GM19099 (cell line): ENCODE measurements around the gene MAPT.

Experiments used
- POLR2A ChIP-seq: IDR thresholded peaks from 3 replicates; pipeline ENCODE4 v1.6.1; 2011; ENCODE audit warnings: low read depth; ENCODE audit not compliant: insufficient read length; ENCODE audit errors: extremely low read depth

The MAPT gene

DNA sequence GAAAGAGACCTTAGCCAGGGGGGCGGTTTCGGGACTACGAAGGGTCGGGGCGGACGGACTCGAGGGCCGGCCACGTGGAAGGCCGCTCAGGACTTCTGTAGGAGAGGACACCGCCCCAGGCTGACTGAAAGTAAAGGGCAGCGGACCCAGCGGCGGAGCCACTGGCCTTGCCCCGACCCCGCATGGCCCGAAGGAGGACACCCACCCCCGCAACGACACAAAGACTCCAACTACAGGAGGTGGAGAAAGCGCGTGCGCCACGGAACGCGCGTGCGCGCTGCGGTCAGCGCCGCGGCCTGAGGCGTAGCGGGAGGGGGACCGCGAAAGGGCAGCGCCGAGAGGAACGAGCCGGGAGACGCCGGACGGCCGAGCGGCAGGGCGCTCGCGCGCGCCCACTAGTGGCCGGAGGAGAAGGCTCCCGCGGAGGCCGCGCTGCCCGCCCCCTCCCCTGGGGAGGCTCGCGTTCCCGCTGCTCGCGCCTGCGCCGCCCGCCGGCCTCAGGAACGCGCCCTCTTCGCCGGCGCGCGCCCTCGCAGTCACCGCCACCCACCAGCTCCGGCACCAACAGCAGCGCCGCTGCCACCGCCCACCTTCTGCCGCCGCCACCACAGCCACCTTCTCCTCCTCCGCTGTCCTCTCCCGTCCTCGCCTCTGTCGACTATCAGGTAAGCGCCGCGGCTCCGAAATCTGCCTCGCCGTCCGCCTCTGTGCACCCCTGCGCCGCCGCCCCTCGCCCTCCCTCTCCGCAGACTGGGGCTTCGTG lies at the start of gene MAPT:
Gene MAPT (plus strand): TSS at position 533 of the 763 bp plus-strand sequence. CDS start 67,784 bp downstream, outside the sequence.
- TF ChIP-seq POLR2A = no peak

DNA sequence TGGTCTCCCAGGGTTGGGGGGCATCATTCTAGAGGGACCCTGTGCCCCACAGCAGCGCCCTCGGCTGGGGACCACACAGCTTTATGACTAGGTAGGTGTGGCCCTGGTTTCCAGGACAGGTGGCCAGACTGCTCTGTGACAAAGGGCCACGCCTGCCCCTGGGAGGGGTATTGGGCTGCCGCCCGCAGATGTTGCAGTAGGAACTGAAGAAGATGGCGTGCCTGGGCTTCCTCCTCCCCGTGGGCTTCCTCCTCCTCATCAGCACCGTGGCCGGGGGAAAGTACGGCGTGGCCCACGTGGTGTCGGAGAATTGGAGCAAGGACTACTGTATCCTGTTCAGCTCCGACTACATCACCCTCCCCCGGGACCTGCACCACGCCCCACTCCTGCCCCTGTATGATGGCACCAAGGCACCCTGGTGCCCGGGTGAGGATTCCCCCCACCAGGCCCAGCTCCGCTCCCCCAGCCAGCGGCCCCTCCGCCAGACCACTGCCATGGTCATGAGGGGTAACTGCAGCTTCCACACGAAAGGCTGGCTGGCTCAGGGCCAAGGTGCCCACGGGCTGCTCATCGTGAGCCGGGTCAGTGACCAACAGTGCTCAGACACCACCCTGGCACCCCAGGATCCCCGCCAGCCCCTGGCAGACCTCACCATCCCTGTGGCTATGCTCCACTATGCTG lies 49.5 kb upstream of the MAPT start, which contains the start of gene SPPL2C:
Gene SPPL2C (plus strand): TSS at position 187 of the 681 bp plus-strand sequence. CDS start 26 bp downstream, at position 213.
- TF ChIP-seq POLR2A = no peak

DNA sequence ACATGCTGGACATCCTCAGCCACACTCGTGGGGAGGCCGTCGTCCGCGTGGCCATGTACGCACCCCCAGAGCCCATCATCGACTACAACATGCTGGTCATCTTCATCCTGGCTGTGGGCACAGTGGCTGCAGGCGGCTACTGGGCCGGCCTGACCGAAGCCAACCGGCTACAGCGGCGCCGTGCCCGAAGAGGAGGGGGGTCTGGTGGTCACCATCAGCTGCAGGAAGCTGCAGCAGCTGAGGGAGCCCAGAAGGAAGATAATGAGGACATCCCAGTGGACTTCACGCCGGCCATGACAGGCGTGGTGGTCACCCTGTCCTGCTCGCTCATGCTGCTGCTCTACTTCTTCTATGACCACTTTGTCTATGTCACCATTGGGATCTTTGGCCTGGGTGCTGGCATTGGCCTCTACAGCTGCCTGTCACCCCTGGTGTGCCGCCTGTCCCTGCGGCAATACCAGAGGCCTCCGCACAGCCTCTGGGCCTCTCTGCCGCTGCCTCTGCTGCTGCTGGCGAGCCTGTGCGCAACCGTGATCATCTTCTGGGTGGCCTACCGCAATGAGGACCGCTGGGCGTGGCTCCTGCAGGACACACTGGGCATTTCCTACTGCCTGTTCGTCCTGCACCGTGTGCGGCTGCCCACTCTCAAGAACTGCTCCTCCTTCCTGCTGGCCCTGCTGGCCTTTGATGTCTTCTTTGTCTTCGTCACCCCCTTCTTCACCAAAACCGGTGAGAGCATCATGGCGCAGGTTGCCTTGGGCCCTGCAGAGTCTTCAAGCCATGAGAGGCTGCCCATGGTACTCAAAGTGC lies 48.8 kb upstream of the MAPT start:
- no peak for TF ChIP-seq POLR2A

GRCh38 chr17:45846223-45846622 lies 48.1 kb upstream of the MAPT start:
- no peak for TF ChIP-seq POLR2A

DNA sequence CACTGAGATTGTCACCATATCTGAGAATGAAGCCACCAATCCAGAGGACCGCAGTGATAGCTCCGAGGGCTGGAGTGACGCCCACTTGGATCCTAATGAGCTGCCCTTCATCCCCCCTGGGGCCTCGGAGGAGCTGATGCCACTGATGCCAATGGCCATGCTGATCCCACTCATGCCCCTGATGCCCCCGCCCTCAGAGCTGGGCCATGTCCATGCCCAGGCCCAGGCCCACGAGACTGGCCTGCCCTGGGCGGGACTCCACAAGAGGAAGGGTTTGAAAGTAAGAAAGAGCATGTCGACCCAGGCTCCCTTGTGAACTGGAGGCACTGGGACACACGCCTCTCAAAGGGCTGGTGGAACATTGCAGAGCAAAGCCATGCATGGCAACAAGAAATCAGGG lies 47.7 kb upstream of the MAPT start:
- TF ChIP-seq POLR2A = no peak

DNA sequence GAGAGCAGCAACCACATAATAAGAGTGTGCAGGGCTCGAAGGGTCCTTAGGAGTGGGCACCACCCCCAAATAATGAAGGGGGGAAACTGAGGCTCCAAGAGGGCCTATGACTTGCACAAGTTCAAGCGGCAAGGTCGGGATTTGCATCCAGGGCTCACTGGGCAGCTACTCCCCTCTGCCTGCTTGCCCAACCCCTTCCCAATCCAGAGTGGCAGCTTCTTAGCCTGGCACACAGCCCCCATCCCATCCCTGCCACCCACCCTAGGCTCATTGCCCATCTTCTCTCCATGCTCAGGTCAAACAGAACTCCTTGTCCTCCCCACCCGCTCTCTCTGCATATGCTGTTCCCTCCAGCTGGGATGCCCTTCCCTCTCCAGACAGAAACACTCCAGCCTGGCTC lies 47.3 kb upstream of the MAPT start:
- no peak for TF ChIP-seq POLR2A

DNA sequence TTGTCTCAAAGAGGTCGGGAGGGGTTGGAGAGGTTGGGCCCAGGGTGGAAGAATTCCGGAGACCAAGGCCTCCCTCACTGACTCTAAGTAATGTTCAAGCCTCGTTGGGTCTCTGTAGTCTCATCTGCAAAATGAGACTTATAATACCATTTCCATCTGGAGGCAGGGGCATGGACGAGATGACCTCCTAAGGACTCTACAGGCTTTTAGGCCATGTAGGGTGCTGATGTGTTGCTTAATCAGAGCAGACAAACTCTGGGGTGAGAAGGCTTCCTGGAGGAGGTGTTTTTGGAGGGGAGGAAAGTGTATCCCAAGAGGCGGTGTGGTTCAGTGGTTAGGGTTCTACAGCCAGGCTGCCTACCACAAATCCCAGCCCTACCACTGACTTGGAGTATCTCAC lies 46.6 kb upstream of the MAPT start:
- TF ChIP-seq POLR2A = no peak

DNA sequence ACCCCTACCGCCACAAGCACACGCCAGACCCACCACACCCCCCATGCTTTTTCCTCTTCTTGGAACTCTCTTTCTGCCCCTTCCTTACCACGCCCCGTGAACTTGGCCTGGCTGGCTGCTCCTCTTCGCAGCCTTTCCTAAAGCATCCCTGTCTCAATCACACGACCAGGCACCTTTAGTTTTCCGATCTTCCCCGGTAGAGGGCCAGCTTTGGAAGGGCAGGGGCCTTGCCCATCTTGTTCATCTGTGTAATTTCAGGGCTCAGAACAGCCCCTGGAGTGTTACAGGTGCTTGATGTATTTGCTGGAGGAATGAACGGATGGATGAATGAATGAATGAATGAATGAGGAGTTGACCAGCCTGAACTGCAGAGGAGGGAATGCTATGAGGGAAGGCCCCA lies 45.9 kb upstream of the MAPT start:
- TF ChIP-seq POLR2A = no peak

- no peak for TF ChIP-seq POLR2A
Observed at GRCh38 chr17:45848868-45849535, 45.4 kb upstream of the MAPT start.

DNA sequence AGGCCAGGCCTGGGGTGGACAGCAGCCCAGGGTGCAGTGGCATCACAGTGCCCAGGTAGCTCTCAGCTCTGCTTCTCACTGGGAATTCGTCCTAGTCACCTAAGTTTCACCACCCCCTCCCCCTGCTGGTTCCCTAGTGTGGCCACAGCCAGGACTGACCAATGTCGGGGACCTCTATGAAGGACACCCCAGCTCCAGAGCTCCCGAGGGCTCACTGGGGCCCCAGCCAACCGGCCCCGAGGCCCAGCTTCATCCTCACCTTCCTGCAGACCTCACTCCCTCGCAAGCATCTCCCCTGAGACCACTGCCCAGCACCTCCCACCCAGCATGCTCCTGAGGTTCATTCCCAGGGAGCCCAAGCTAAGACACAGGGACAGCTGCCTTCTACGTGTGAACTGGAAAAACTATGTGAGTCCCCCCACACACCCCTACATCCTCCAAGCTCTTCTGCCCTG lies 44.8 kb upstream of the MAPT start:
- no peak for TF ChIP-seq POLR2A

DNA sequence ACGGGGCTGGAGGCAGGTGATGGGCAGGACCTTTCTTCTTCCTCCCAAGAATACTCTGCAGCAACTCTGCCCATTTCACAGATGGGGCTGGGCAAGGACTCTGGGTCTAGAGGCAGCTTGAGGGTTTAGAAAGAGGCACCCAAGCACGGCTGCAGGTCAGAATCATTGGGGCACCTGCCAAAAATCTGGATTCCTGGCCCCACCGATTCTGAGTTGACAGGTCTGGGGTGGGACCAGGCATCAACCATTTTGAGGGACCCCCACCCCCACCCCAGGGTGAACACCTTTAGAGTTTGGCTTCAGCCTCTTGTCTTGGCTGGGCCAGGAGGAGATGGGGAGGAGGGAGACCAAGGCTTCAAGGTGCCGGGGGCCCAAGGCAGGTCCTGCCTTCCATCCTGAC lies 44.3 kb upstream of the MAPT start:
- TF ChIP-seq POLR2A = no peak

DNA sequence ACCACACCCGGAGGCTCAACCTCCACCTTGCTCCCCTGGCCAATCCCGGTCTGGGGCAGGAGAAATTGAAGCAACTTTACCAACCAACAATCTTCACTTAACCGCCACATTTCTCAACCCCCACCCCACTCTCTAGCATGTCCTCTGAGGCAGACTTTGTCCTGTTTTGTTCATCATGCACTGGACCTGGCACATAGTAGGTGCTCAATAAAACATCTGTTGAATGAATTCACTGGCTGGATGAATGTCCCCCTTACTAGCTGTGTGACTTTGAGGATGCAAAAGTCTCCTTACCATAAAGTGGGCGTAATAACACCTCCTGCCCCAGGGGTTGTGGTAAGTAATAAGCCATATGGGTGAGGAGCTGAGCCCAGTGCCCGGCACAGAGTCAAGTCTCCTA lies 43.9 kb upstream of the MAPT start:
- no peak for TF ChIP-seq POLR2A

- TF ChIP-seq POLR2A = no peak
Observed at GRCh38 chr17:45851022-45851421, 43.3 kb upstream of the MAPT start.

- no peak for TF ChIP-seq POLR2A
Observed at GRCh38 chr17:45851464-45851863, 42.9 kb upstream of the MAPT start.

DNA sequence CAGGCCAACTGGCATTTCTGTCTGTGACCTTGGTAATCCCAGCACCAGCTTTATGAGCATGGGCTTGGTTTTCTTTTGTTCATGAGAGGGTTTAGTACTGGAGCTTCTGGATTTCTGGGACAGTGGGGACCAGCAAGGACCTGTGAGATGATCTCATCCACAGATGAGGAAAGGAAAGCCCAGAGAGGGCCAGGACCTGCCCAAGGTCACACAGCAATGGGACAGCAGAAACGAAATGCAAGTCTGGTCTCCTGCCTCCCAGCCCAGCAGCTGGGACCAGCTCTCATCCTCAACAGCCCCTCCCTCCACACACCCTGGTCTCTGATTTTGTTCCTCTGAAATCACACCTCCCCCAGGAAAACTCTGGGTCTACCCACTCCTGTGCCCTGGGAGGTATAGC lies 42.5 kb upstream of the MAPT start:
- no peak for TF ChIP-seq POLR2A
